Liver (tissue), 9 donors: ENCODE measurements around the gene HSP90B1. TPM values are rescaled to one million over a fixed set of nuclear protein-coding genes. Genes with fewer than 3 reads are reported as not detected.

Experiments used
- DNase-seq: peaks from one replicate; pipeline ENCODE4 v3.0.0-alpha.2; 2017; ENCODE audit warnings: low spot score
- H3K27ac ChIP-seq, 2 donors: one replicate each; pipeline ENCODE4 v1.7.0; 2013; ENCODE audit warnings: inconsistent platforms in 2 of 2, low read length in 2 of 2, control low read depth in 1 of 2, low read depth in 1 of 2, mild to moderate bottlenecking in 1 of 2
- H3K27me3 ChIP-seq, 4 donors: one replicate each; pipeline versions ENCODE4 v1.6.1 to v1.7.0; 2013; ENCODE audit warnings: low read length in 3 of 4, inconsistent platforms in 1 of 4, mild to moderate bottlenecking in 1 of 4, moderate library complexity in 1 of 4; ENCODE audit not compliant: control insufficient read depth in 4 of 4, insufficient read depth in 4 of 4
- H3K36me3 ChIP-seq, 4 donors: one replicate each; pipeline versions ENCODE4 v1.6.1 to v1.7.0; 2013; ENCODE audit warnings: low read length in 3 of 4, mild to moderate bottlenecking in 3 of 4, low read depth in 1 of 4, moderate library complexity in 1 of 4; ENCODE audit not compliant: control insufficient read depth in 4 of 4, insufficient read depth in 3 of 4
- H3K4me1 ChIP-seq, 4 donors: one replicate each; pipeline versions ENCODE4 v1.6.1 to v1.7.0; 2013; ENCODE audit warnings: low read length in 3 of 4, mild to moderate bottlenecking in 3 of 4, moderate library complexity in 1 of 4; ENCODE audit not compliant: control insufficient read depth in 4 of 4, insufficient read depth in 4 of 4
- H3K4me3 ChIP-seq, 3 donors: one replicate each; pipeline versions ENCODE4 v1.6.1 to v1.7.0; 2013; ENCODE audit warnings: low read length in 3 of 3, control low read depth in 1 of 3, low read depth in 1 of 3, mild to moderate bottlenecking in 1 of 3
- H3K9ac ChIP-seq, 2 donors: one replicate each; pipeline ENCODE4 v1.7.0; 2013; ENCODE audit warnings: low read length in 2 of 2, mild to moderate bottlenecking in 2 of 2, moderate library complexity in 2 of 2, control low read depth in 1 of 2, low read depth in 1 of 2
- H3K9me3 ChIP-seq, 4 donors: one replicate each; pipeline versions ENCODE4 v1.6.1 to v1.7.0; 2013; ENCODE audit warnings: low read length in 3 of 4; ENCODE audit not compliant: control insufficient read depth in 4 of 4
- EGR1 ChIP-seq, 2 donors: IDR thresholded peaks; 2 replicates each; pipeline ENCODE4 v1.6.1; 2016 to 2018; ENCODE audit warnings: antibody characterized with exemption in 2 of 2, low read depth in 2 of 2
- FOXA1 ChIP-seq: IDR thresholded peaks from 2 replicates; pipeline ENCODE4 v1.6.1; 2016; ENCODE audit warnings: antibody characterized with exemption
- FOXA2 ChIP-seq: IDR thresholded peaks from 2 replicates; pipeline ENCODE4 v1.6.1; 2016; ENCODE audit warnings: antibody characterized with exemption
- GABPA ChIP-seq, 2 donors: IDR thresholded peaks in 1 of 2; conservative IDR thresholded peaks in 1 of 2; 2 replicates each; pipeline ENCODE4 v1.6.1; 2016; ENCODE audit warnings: antibody characterized with exemption in 2 of 2, mild to moderate bottlenecking in 1 of 2, moderate library complexity in 1 of 2
- JUND ChIP-seq, 2 donors: IDR thresholded peaks; 2 replicates each; pipeline ENCODE4 v1.6.1; 2016; ENCODE audit warnings: antibody characterized with exemption in 2 of 2
- RAD21 ChIP-seq, 2 donors: IDR thresholded peaks; 2 replicates each; pipeline ENCODE4 v1.6.1; 2016; ENCODE audit warnings: antibody characterized with exemption in 2 of 2, mild to moderate bottlenecking in 2 of 2
- RXRA ChIP-seq, 2 donors: IDR thresholded peaks; 2 replicates each; pipeline ENCODE4 v1.6.1; 2017 to 2018; ENCODE audit warnings: antibody characterized with exemption in 2 of 2, mild to moderate bottlenecking in 1 of 2
- SP1 ChIP-seq: IDR thresholded peaks from 2 replicates; pipeline ENCODE4 v1.6.1; 2018; ENCODE audit warnings: antibody characterized with exemption, mild to moderate bottlenecking
- TAF1 ChIP-seq: conservative IDR thresholded peaks from 2 replicates; pipeline ENCODE4 v1.6.1; 2016; ENCODE audit warnings: antibody characterized with exemption, mild to moderate bottlenecking
- WGBS: extraction: QIAGEN DNeasy Blood & Tissue Kit; methylation state at CpG from one replicate; pipeline ENCODE4 v1.1.7; 2013; 5-methylcytosine and 5-hydroxymethylcytosine counted together
- polyA plus RNA-seq, 2 donors: library from polyadenylated mRNA; stranded (reverse) in 1 of 2; unstranded in 1 of 2; fragments of 200-250 nt in 1 of 2; fragments of >200 nt in 1 of 2; fragmentation: Nextera tagmentation in 1 of 2; extraction: Ambion mirVana in 1 of 2; gene quantifications; one replicate each; pipeline versions ENCODE4 v1.2.1 to v1.2.3, GENCODE V29; 2013 to 2015
- total RNA-seq, 2 donors: library from RNA; depleted of rRNA; stranded (reverse); fragments of >200 nt; gene quantifications; one replicate each; pipeline ENCODE4 v1.2.3, GENCODE V29; 2014
- TF ChIP-seq, protein P1 (sequence below): IDR thresholded peaks from 2 replicates; pipeline ENCODE4 v1.6.1; 2016; ENCODE audit warnings: antibody characterized with exemption
- TF ChIP-seq, protein P2 (sequence below): IDR thresholded peaks from 2 replicates; pipeline ENCODE4 v1.6.1; 2016; ENCODE audit warnings: antibody characterized with exemption, mild to moderate bottlenecking
- TF ChIP-seq, protein P3 (sequence below): fragments of 150-350 bp; IDR thresholded peaks from 2 replicates; pipeline ENCODE4 v1.5.1; 2017; ENCODE audit warnings: improper control_type of control experiment, low read depth, low read length; ENCODE audit not compliant: missing input control
- TF ChIP-seq, protein P4 (sequence below): IDR thresholded peaks from 2 replicates; pipeline ENCODE4 v1.6.1; 2016; ENCODE audit warnings: antibody characterized with exemption
- donor health status: healthy.
- donor health status: healthy.
- donor health status: healthy.
- donor health status: healthy.
- donor health status: healthy.

The HSP90B1 gene
- total and polyA plus RNA-seq, 4 donors: 296 to 854 (median 579) TPM

DNA sequence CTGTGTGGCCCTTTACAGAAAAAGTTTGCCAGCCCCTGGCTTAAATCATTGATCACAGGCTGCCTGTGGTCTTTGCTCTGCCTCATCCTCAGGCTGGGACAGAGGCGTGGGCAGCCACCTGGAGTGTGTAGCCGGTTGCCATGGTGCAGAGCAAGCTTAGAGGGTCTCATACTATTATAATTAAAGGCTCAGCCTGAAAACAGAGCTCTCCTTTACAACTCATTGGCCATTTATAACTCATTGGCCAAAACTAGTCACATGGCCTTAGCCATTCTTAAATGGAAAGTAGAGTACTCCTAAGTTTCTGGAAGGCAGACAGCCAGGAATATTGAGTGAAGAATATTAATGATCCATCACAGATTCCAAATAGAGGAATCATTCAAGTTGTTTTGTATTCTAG, 3.0 kb downstream of the HSP90B1 start:
- peaks cover 7 to 56% (median 51%) of the 10 kb centered on the region in 4 donors for H3K36me3 ChIP-seq
- no peak for DNase-seq
- TF ChIP-seq, protein P1, sequence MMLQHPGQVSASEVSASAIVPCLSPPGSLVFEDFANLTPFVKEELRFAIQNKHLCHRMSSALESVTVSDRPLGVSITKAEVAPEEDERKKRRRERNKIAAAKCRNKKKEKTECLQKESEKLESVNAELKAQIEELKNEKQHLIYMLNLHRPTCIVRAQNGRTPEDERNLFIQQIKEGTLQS: no peak
- no peak for TF ChIP-seq RAD21 (IDR thresholded peaks at IDR 0.05)
- TF ChIP-seq, protein P2, sequence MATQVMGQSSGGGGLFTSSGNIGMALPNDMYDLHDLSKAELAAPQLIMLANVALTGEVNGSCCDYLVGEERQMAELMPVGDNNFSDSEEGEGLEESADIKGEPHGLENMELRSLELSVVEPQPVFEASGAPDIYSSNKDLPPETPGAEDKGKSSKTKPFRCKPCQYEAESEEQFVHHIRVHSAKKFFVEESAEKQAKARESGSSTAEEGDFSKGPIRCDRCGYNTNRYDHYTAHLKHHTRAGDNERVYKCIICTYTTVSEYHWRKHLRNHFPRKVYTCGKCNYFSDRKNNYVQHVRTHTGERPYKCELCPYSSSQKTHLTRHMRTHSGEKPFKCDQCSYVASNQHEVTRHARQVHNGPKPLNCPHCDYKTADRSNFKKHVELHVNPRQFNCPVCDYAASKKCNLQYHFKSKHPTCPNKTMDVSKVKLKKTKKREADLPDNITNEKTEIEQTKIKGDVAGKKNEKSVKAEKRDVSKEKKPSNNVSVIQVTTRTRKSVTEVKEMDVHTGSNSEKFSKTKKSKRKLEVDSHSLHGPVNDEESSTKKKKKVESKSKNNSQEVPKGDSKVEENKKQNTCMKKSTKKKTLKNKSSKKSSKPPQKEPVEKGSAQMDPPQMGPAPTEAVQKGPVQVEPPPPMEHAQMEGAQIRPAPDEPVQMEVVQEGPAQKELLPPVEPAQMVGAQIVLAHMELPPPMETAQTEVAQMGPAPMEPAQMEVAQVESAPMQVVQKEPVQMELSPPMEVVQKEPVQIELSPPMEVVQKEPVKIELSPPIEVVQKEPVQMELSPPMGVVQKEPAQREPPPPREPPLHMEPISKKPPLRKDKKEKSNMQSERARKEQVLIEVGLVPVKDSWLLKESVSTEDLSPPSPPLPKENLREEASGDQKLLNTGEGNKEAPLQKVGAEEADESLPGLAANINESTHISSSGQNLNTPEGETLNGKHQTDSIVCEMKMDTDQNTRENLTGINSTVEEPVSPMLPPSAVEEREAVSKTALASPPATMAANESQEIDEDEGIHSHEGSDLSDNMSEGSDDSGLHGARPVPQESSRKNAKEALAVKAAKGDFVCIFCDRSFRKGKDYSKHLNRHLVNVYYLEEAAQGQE: no peak
- no peak for TF ChIP-seq FOXA1
- no peak for TF ChIP-seq JUND (IDR thresholded peaks at IDR 0.05)
- TF ChIP-seq, protein P3, sequence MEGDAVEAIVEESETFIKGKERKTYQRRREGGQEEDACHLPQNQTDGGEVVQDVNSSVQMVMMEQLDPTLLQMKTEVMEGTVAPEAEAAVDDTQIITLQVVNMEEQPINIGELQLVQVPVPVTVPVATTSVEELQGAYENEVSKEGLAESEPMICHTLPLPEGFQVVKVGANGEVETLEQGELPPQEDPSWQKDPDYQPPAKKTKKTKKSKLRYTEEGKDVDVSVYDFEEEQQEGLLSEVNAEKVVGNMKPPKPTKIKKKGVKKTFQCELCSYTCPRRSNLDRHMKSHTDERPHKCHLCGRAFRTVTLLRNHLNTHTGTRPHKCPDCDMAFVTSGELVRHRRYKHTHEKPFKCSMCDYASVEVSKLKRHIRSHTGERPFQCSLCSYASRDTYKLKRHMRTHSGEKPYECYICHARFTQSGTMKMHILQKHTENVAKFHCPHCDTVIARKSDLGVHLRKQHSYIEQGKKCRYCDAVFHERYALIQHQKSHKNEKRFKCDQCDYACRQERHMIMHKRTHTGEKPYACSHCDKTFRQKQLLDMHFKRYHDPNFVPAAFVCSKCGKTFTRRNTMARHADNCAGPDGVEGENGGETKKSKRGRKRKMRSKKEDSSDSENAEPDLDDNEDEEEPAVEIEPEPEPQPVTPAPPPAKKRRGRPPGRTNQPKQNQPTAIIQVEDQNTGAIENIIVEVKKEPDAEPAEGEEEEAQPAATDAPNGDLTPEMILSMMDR: no peak
- no peak for TF ChIP-seq FOXA2
- TF ChIP-seq, protein P4, sequence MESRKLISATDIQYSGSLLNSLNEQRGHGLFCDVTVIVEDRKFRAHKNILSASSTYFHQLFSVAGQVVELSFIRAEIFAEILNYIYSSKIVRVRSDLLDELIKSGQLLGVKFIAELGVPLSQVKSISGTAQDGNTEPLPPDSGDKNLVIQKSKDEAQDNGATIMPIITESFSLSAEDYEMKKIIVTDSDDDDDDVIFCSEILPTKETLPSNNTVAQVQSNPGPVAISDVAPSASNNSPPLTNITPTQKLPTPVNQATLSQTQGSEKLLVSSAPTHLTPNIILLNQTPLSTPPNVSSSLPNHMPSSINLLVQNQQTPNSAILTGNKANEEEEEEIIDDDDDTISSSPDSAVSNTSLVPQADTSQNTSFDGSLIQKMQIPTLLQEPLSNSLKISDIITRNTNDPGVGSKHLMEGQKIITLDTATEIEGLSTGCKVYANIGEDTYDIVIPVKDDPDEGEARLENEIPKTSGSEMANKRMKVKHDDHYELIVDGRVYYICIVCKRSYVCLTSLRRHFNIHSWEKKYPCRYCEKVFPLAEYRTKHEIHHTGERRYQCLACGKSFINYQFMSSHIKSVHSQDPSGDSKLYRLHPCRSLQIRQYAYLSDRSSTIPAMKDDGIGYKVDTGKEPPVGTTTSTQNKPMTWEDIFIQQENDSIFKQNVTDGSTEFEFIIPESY: no peak
- TF ChIP-seq TAF1: no peak
- TF ChIP-seq SP1: no peak
- no peak overlapping the region for H3K27ac ChIP-seq
- no peak overlapping the region for H3K9ac ChIP-seq
- no peaks in the 10 kb centered on the region for H3K27me3 ChIP-seq
- H3K4me1 ChIP-seq: peaks cover 3 to 55% (median 35%) of the 10 kb centered on the region in 4 donors
- 89% methylated on average over 2 of the region's 2 CpGs for WGBS
- peak overlapping the region in 1 of 3 donors; percentile 85 for H3K4me3 ChIP-seq
- no peaks in the 10 kb centered on the region for H3K9me3 ChIP-seq

DNA sequence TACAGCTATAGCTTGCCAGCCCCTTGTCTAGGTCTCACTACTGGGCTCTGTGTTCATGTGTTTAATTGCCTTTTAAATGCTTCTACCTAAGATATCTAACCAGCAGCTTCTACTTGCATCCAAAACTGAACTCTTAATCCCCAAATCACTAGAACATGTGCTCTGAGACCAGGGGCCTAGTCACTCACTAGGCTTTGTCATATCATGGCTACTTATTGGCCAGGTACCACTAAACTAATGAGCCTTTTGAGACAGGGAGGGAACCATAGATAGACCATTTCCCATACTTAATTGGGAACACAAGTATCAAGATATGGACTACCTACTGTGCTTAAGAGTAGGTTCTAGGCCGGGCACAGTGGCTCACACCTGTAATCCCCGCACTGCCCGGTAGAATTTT, 6.5 kb downstream of the HSP90B1 start:
- H3K4me3 ChIP-seq: no peak overlapping the region
- TF ChIP-seq GABPA (IDR thresholded peaks at IDR 0.05 in 1 of 2, conservative IDR thresholded peaks at IDR 0.05 in 1 of 2) (no peak), FOXA1 (no peak), TAF1 (no peak), SP1 (no peak), JUND (IDR thresholded peaks at IDR 0.05) (no peak), EGR1 (IDR thresholded peaks at IDR 0.05; ENCODE audit: low read depth in 2 of 2) (no peak), RXRA (IDR thresholded peaks at IDR 0.05) (no peak)
- TF ChIP-seq, protein P4: no peak
- TF ChIP-seq, protein P2: no peak
- TF ChIP-seq, protein P1: no peak
- TF ChIP-seq, protein P3: no peak
- no peak for DNase-seq
- peaks cover 17 to 90% (median 85%) of the 10 kb centered on the region in 4 donors for H3K36me3 ChIP-seq
- no peaks in the 10 kb centered on the region for H3K27me3 ChIP-seq
- no peaks in the 10 kb centered on the region for H3K9me3 ChIP-seq
- H3K9ac ChIP-seq: no peak overlapping the region
- no peak overlapping the region for H3K27ac ChIP-seq
- WGBS: 94% methylated on average over 3 of the region's 3 CpGs
- peaks cover 3 to 42% (median 25%) of the 10 kb centered on the region in 4 donors for H3K4me1 ChIP-seq
